NCI-H748 (cell line): Measurements from ENCODE around the gene TRDMT1.

ENCODE experiments used
- DNase-seq: peaks from one replicate; lab custom pipeline; 2025; ENCODE audit not compliant: unreplicated experiment; lab: John Stamatoyannopoulos, UW

Gene TRDMT1

DNA sequence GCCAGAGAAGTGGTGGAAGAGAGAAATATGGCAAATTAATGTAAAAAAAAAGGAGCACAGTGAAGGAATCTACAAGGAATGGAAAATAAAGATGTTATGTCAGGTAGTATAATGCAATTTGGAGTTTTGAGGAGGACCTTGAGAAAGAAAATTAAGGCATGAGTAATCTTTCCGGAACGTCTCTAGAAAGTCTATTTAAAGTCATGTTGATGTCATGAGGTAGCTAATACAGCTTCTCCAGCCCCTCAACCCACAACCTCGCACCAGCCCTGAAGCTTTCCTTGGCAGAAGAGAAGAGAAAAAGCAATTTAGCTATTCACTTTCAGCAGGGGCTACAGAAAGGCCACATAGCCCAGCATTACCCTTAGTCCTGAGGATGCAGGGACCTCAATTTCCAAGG, 22.5 kb downstream of the TRDMT1 start:
- no peak for DNase-seq

DNA sequence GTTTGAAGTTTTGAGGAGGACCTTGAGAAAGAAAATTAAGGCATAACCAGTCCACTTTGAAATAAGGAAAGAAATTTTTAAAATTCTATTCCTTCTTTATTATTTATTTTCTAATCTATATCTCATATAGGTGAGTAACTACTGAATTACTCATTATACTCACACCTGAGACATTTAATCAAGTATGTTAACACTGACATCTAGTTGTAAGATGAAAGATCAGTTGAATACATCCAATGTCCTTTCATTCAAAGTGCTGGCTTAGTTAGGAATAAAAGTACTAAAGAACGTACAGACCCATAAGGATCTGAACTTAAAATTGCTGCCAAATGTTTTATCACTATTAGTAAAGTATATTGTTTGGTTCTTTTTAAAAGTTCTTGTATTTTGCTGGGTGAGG, 23.5 kb downstream of the TRDMT1 start:
- DNase-seq: no peak

DNA sequence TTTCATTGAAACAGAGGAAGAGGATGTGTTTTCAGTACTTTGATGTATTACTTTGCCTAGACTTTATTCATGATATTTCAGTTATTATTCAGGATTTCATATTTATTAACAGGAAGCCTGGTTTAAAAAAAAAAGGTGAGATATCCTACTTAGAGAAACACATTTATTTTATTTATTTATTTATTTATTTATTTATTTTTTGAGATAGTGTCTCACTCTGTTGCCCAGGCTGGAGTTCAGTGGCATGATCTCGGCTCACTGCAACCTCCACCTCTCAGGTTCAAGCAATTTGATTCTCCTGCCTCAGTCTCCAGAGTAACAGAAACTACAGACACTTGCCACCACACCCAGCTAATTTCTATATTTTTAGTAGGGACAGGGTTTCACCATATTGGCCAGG, 24.5 kb downstream of the TRDMT1 start:
- DNase-seq: no peak

DNA sequence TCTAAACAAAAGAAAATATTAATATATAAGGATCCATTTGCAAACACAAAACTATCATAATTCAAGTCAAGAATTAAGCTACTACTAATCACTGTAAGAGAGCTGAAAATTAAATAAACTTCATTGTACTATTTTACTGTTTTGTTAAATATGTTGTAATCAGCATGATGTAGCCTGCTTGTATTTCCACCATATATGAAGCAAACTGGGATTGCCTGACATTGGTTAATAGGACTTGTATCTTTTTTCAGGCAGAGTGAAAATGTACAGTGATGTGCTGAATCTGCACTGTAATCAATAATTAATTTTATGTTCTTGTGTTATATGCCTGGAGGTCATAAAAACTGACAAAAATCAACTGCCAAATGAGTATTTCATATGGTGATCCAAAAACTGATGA, 25.4 kb downstream of the TRDMT1 start:
- no peak for DNase-seq

DNA sequence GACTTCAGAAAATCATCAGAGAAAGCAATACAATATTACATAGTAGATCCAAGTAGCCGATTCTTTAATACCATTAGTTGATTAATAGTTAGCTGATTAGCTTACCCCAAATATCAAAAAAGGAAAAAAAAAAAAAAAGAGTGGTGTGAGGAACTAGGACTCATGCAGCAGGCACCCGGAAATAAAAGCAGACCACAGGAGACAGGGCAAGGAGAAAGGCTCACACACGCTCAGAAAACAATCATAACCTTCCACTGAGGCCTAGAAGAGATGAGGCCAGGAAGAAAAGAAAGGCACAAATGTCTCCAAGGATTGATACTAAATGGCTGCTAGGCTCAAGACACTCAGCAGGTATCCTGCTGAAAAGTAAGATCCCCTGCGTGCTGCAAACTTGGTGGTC, 25.9 kb downstream of the TRDMT1 start:
- DNase-seq: no peak

DNA sequence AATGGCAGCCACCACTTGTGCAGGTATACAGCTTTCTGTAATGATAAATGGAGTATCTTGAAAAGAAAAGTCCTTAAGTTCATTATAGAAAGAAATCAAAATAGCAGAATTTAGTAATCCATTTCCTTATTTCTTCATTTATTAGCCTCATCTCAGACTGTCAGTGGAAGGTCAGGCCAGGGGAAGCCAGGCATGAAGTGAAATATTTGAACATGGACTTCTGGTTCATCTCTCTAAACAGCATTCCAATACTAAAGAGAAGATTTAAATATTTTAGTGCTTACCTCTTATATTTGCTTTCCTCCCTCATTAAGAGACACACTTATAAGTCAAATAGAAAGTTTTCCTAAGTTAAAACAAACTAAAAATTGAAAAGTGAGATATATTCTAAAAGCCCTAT, 26.8 kb downstream of the TRDMT1 start:
- DNase-seq: no peak

DNA sequence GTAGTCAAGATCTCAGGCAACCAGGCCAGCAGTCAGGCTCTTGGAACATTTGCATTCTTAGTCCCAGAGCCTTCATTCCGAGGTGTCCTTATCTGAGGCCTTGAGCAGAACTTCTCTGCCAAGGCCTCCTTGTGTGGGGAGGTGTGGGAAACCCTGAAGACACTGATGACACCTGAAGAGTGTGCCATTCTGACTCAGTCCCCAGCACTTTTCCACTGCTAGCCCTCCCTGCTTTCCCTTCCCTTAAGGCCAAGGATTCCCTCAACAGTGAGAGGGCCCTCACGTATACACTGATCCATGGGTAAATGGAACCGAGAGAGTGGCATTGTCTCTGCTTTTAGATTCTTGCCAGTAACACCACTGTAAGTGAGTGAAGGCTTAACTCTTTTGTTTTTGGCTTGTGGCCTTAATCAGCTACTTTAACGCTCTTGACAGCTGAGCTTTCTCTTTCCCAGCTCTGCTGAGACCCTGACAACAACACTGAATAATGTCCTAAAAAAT, 30.3 kb downstream of the TRDMT1 start:
- no peak for DNase-seq

DNA sequence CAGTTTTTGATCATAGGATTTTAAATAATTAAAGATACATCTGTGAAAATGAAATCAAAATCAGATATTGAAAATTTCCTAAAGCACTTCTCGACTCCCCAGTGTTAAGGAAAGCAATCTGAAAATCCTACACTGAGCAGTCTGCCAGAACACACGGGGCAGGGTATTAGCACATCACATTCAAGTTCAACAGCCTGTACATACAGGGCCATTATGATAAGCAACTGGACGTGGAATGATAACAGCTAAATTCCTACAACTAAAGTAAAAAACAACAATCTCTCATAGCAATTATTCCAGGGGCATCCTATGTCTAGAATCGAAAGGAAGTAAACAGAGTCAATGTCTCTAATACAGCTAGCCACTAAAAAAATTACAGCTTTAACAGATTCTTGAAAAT, 31.7 kb downstream of the TRDMT1 start:
- DNase-seq: no peak

DNA sequence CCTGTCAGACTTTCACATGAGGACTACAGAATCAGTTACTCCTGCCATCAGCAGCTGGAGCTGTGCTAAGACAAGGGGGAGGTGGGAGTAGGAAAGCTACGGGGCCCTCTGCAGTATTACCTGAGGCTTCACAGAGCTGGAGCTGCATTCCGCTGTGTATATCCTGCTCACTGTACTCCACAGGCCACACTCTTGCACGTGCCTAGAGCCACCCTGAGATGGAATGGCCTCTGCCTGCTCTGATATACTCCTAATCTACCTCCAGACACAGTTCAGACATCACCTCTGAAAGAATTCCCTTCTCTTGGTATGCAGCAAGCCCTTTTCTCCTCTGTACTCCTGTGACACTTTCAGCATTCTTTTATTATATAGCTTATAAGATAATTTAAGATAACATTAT, 34.8 kb downstream of the TRDMT1 start:
- no peak for DNase-seq

DNA sequence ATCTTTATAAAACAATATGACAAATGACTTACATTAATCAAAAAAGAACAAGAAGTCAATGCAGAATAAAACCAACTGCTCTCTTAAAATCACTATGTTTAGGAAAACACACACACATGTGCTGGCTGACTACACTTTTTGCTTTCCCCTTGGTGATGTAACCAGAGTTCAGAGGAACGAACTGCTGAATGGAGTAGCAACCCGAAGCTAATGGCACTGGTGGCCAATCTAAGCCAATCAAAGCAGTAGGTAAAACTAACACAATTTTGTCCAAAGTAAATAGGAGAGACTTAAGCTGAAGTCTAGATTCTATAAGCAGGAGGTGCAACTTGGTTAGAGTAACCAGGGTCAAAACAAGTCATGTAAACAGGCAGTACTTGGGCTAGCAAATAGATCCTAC, 38.6 kb downstream of the TRDMT1 start:
- DNase-seq: no peak

DNA sequence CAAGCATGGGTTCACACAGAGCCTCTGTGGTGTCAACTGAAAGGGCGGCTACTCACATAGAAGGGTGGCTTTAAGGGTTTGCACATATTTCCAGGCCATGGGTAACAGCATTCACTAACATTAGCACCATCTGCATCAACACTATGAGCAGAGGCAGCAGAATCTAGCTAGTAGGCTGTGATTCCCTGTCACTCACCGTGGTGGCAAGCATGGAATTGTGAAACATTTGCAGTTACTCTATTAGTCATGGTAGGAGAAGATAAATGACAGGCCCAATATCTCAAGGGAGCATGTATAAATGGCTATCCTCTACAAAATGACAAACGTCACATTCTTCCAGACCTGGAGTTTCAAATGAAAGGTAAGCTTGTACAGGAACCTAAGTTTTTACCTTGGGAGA, 39.7 kb downstream of the TRDMT1 start:
- no peak for DNase-seq

DNA sequence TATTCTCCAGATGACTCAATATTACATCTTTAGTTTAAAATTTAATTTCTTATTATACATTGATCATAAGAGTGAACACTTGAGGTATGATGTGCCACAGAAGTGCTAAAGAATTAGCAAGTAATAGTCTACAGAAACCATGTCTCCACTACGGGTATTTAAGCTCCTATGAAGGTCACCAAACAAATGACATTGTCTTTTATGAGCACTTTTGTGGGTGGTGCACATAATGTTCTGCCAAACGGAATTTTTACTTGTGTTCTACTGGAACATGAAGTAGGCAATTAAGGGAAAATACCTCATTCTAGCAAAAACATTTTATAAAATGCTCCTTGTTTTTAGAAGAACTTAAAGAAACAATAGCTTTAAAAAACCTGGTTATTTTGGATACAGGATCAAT, 44.4 kb downstream of the TRDMT1 start:
- no peak for DNase-seq

DNA sequence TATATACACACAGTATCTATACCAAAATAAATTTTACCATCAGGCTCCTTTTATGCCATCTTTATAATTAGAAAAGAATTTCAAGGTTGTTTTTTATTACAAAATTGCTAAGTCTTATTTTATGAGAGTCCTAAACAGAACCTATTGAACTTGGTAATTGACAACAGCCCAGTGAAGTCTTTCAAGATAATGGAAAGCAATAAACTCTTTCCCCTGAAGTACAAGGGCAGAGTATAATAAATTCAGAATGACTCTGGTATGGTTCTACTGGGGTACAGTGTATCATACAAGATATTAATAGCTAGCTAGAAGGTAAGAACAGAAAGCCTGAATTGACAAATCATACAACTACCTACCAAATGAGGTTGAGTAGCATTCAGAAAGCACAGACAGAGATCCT, 45.6 kb downstream of the TRDMT1 start:
- no peak for DNase-seq

DNA sequence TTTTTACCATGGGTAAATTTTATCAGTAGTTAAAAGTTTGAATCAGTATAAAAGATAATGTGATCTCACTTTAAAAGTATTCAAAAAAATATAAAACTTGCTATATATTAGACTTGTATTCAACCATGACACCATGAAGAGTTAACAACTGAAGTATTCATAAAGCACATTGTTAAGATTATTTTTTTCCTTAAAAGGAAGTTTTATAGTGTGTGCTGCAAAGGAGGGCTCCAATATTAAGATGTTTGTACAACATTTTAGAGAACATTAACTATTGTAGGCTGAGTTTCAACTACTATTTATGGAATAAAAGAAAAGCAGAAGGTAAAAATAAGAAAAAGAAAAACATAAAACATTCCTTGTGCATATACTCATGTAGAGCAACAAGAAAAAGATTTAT, 47.4 kb downstream of the TRDMT1 start:
- DNase-seq: no peak

DNA sequence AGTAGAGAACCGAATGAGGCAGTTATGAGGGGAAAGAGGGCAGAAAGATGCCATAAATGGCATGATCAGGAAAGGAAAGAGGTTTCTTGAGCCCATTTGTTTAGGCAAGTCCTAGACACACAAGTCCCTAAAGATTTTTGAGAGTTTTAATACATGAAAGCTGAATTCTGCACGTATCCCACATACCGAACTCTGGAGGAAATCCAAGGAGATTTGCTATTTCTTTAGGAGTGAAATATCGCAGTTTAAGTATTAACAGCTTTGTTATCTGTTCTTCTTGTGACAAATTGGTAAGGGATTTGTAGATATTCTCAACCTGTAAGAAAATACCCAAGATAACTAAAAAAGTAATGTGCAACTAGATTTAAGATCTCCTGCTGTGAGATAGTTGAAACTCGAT, 48.2 kb downstream of the TRDMT1 start:
- no peak for DNase-seq

DNA sequence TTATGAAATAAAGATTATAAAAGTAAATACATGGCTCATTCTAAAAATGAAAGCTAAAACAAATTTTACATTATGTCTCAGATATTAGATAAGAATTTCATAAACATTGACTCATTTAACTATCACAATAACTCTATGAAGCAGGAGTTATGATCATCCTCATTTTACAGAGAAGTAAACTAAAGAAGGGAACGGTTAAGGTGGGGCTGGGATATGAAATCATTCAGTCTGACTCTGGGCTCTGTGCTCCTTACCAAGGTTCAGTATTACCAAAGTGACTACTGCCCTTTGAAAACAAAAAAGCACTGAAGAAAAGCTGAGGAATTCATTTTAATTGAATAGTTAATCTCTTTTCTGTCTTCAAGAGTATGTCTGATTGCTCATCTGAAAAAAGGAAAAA, 49.8 kb downstream of the TRDMT1 start:
- DNase-seq: no peak

DNA sequence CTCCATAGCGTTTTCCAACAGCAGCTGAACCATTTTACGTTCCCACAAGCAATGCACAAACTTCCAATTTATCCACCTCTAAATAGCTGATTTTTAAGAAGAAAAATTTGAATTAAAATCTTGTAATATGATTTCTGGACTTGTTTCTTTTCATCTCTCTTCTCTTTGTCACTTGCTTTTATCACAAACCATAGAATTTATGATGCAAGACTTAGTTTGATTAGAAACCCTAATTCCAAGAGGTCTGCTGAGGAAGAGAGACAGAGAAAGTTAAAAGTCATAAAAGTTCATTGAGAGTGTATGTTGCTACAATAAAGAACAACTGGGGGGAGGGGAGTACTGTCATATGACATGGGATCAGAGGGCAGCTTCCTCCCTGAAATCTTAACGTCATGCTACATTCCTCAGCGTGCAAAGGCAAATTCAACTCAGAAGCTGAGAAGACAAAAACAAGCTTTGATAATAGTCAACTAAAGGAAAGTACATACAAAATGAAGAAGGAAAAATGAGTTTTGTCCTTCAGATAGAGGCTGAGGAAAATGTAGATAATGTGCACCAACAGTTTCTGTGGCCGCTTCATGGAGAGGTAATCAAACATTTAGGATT, 53.5 kb downstream of the TRDMT1 start:
- no peak for DNase-seq

DNA sequence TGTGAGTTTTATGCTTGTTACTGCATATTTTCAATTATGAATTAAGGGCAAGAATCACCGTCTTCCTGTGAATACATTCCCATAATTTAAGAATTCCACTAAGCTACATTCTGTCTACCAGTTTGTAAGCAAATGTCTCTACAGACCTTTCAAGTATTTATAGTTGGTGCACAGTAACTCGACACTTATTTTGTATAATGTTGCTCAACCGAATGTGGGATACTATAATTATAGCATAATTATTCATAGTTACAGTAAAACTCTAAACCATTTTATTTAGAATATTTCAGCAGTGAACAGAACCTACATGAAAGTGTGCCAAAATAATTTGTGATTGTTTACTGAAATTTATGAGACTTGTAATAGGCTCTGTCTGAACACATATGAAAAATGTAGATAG, 54.6 kb downstream of the TRDMT1 start:
- DNase-seq: no peak

DNA sequence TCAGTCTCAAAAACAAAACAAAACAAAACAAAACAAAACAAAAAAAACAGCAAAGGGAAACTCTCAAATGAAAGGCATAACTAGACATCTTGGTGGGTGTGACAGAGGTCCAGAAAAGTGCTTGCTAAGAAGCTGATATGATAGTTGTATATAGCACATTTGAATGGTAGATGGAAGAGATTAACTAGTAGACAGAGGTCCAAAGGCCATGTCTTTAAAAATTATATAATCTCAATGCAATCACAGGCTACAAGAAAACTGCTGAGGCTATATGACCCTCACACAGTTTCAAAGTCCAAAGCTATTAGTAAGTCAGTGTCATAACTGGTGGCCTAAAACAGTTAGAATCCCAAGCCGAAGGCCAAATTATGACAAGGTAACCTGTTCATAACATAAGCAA, 56.2 kb downstream of the TRDMT1 start:
- no peak for DNase-seq

DNA sequence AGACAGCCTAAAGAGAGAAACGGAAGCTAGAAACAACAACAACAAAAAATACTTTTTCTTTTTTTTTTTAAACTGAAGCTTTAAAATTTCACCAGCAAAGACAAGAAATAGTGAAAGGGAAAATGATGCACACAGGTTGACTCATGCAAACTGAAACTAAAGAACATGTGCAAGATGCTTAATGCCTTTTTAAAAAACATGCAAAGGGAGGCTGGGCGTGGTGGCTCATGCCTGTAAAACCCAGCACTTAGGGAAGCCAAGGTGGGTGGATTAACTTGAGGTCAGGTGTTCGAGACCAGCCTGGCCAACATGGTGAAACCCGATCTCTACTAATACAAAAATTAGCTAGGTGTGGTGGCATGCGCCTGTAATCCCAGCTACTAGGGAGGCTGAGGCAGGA, 56.7 kb downstream of the TRDMT1 start:
- DNase-seq: no peak

DNA sequence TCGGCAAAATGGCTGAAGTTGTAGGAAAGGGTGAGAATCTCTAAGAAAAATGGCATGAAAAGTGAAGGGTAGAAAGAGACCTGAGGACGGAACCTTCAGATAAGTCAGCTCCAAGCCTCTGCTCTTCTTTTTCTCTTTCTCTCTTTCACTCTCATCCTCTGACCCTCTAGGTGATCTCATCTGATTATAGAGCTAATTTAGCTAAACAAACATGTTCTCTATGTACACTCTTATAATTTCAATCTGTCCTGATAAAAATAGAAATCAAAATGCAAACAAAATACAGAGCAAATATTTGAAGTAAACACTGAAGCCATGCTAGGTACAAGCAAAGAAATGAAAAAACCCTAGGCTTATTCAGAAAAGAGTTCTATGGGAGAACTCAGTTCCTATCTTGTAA, 57.4 kb downstream of the TRDMT1 start:
- no peak for DNase-seq

DNA sequence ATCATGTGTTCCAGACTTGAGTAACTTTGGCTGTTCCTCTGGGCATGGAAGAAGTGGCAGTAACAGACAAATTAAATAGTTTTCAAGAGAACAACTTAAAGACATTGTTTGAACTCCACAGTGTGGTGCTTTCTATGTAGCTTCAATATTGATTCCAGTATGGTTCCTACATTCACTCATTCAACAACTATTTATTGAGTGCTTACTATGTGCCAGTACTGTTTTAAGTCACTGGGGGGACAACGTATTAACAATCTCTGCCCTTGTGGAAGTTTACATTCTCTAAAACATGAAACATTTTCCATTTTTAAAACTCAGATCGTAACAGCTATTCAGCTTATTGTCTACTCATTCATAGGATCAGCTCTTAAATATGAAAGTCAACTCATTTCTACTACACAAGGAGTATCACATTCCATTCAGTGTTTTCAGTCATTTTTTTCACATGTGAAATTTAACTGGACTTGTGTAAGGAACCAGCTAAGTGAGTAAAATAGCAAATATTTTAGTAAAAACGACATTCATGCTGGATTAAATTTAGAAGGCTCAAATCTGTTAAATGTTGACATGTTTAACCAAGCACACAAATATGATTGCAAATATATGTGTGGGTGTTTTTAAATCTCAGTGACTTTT, 58.3 kb downstream of the TRDMT1 start:
- no peak for DNase-seq
